IPS DF 19.7 (cell line): ENCODE data around the gene TRPV5.

ENCODE experiments used
- DNase-seq: peaks from one replicate; pipeline ENCODE4 v3.0.0-alpha.2; 2013; ENCODE audit warnings: low read depth, low spot score

Gene TRPV5

DNA sequence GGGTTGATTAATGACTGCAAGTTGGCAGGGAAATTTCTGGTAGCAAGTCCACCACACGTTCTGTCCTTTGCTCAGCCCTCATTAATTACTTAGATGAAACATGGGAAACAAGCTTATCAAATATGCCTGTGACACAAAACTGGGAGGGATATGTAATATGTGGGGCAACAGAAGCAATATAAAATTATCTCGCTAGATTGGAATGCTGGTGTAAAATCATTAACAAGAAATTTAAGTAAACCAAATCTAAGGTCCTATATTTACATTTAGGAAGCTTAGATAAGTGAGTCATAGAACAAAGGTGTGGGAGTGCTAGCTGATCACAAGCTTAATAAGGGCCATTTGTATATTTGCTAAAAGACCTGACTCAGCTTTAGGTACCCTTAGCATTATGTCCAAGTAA is 23.5 kb downstream of the TRPV5 start:
- DNase-seq, result no peak

DNA sequence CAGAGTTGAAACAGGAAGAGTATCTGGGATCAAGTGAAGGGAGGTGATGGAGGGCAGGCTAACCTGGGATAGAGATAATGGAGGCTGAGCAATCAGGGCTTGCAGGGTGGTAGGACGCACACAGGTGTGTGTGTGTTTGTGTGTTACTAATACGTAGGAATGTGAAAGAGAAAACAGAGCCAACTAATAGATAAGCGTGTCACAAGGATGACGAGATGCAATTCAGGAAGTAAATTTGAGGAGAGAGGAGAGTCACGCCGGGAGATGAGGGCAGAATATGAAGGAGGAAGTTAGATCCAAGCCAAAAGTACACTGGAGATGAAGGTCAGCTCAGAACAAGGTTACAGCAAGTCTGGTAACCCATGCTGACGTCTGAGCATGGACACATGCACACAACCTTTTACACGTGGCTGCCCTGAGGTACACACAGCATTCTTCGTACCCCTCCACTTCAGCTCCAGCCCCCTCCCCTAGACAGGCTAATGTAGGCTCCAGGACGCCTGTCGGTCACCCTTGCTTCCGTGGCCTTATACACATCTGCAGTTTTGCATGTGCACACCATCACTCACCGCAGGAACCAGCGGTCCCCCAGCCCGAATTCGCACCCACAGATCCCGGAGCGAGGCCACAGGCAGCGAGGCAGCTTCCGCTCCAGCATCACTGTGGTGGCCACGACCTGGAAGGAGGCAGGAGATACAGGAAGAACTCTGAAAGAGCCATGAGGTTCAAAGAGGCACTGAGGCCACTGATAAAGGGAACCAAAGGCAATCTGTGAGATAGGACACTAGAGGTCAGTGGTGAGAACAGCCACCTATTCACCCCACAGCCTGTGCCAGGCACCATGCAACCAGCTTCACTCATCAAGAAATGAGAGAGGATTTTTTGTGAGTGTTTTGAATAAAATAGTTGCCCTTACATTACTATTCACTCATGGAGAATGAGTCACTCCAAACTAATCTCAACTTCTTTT is 24.3 kb downstream of the TRPV5 start:
- DNase-seq, result no peak

DNA sequence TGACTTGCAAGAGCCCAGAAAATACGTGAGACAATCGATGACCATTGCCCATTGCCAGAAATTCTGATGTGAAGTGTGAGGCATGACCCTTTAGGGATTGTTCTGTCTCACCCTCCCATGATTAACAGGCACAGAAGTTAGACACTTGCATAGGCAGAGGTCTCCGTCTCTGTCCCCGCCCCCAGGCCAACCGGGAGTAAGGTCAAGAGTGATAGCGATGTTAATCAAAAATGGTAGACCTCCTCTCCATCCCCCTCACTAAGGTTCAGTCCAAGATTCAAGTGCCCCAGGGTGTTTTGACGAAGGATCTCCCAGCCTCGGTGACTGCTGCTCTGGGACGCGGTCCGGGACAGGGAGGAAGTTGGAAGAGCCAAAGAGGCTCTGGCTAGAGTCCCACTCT is 25.3 kb downstream of the TRPV5 start:
- DNase-seq, result no peak

DNA sequence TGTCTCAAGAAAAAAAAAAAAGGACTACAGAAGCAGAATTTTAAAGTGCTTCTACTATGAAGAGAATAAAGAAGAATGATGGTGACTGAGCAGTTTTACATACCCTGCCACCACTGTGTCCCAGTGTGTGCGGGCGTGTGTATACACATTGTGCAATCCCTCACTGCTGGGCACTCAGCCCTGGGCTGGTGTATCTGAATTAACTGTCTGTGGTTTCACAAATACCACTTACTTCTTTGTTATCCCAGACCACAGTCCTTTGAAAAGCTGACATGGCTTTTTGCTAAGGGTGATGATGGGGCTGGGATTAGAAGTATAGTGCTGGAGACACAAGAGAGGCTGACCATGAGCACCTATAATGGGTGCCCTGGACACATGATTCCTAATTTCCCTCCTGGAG is 26.9 kb downstream of the TRPV5 start:
- DNase-seq, result no peak

DNA sequence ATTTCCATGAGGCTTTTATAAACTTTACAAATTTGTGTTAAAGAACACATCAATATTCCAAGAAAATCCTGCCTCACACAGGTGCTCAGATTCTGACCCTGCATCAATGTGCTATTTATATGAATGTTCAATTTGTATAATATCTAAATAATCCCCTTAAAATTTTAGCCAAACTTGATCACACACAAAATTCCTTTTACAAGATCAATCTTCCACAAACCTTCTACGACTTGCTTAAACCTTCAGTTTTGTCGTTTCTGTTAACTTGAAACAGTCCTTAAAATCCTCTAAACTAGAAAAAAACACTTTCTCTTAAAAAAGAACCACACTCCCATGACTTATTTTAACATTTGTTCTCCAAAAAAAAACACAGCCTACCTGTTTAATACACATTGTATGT is 27.8 kb downstream of the TRPV5 start:
- no peak for DNase-seq

DNA sequence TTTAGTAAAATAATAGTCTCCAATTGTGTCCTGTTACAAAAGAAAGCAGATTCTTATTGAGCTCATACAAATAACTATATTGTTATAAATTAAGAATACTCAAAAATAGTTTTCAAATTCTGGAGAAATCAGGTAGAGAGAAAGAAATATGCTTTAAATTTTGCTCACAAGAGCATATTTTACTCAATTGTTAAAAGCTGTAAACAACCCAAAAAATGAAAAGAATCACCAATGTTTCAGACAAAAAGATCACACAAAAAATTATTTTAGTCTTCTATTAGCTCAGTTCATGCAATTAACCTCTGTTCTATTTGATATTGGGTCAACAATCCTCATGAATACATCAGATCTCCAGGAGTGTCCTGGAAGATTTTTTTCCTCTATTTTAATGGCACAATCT is 29.4 kb downstream of the TRPV5 start:
- no peak for DNase-seq

DNA sequence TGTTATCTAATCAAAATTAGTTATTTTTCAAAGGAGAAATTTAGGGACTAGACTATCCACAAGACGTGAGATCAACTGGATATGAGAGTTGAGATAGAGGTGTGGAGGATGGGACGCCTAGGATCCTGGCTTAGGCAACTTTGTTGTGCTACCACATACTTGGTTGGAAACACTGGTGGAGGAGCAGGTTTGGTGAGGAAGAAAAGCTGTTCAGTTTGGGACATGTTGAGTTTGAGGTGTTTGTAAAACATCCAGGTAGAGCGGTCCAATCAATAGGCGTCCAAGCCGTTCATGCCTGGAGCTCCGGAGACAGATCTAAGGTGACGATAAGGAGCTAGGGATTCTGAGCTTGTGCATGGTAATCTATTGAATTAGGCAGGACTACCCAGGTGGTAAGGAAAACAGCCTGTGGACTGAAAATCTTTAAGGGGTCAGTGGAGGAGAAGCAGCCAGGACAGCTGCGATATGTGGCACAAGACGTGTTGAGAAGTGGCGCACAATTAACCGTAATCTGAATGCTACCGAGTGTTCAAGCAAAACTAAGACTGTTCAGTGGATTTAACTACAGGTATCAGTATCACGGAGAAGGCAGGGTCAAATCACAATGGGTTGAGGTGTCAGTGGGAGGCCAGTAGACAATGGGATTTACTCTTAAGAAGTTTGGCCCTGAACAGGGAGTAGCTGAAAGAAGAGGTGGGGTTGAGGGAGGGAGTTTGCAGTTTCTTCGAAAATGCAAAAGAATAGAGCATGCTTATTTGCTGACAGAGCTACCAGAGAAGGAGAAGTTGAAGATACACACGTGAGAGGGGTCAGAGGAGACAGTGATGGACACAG is 31.9 kb downstream of the TRPV5 start:
- no peak for DNase-seq

DNA sequence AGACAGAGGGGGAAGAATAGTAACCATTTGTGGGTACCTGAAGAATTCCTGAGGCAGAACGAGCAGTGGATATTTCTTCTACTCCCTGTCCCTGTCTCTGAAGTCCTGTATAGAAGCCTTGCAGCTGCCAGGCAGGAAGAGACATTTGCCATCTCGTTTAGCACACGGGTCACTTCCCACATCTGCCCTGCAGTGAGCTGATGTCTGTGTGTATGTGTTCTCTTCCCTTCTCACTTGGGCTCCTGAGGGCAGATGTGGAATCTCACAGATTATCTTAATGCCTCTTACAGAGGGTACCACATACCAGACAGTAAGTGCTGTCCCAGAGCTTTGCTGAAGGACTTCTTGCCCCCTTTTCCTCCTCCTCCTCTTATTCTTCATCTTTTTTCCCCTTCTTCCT is 33.9 kb downstream of the TRPV5 start:
- DNase-seq, result no peak

DNA sequence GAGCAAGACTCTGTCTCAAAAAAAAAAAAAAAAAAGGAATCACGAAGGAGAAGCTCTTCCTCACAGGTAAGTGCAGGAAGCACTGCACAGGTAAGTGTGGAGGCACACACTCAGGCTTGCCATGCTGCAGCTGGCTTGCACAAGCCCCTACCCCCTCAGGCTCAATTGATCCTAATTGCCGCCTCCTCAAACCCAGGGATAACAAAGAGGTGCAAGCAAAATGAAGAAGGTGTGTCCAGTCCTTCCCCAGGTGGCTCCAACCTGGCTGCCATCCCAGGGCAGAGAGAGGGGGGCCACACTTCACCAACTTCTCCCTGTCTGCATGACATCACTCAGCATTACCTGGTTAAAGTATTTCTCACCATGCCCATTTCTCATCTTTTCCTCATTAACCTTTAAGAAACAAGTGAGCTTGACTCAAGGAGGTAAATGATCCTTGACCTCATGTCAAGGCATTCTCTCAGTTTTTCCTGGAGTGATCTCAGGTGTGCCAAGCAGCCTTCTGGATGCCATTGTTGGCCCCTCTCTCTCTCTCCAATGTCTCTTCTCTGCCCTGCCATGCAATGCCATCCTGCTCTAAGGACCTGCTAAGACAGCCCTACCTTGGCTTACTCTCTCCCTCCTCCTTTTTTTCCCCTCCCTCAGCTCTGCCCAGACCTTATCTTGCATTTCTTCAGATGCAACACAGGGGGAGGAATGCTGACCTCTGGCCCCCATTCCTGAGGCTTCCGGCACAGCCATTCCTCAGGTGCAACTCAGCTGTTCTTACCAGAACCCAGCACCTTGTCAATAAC is 35.0 kb downstream of the TRPV5 start:
- DNase-seq, result no peak

DNA sequence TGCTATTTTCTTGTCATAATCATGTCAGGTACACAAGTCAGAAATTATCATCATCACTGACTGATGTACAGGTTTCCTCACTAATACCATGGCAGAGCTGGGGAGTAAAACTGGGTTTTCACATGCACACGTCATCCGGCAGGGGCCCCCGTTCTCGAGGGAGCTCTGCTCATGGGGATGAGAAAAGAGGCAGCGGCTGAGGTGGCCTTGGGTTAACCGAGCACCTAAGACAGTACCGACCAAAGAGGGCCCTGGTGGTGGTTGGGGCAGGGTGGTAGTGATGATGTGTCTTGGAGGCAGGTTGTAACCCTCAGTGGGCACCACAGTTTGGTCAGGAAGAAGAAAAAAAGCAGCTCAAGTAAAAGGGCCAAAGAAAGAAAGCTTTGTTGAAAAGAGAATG is 35.9 kb downstream of the TRPV5 start:
- DNase-seq, result no peak

DNA sequence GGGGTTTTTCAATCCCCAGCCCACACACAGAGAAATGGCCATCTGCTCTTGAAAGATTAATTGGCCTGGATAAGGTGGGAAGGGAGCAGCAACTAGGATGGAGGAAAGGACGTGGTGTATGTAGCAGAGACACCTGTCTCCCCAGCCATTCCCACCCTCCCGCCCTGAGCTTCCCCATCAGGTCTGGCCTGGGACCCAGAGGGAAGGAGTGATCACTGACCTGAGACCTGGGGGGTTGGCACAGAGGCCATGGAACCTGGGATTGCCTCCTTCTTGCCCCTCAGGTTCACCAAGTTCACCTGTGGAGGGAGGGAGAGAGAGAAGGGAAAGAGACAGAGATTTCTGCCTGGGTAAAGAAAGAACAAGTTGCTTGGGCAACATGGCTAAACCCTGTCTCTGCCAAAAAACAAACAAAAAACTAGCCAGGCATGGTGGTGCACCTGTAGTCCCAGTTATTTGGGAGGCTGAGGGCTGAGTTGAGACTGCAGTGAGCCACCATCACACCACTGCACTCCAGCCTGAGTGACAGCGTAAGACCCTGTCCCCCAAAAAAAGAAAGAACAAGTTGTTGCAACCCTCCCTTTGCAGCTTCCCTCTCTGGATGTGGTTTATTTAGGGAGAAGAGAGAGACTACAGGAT is 36.7 kb downstream of the TRPV5 start:
- no peak for DNase-seq

DNA sequence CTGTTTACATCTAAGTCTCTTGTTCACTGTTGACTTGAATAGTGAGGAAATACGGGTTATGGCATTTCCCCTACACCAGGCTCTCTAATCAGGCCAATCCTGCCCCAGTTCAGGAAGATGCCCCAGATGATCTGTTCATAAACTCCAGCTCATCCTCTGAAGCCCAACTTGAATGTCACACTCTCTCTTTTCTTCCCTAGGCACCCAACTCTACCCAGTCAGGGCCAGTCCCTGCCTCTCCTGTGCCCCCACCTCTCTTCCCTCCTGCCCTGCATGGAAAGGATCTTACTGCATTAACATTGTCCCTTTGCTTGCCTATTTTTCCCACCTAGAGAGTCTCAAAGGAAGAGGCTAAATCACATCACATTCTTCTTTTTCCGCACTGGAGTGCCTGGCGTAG is 37.4 kb downstream of the TRPV5 start:
- DNase-seq, result no peak

DNA sequence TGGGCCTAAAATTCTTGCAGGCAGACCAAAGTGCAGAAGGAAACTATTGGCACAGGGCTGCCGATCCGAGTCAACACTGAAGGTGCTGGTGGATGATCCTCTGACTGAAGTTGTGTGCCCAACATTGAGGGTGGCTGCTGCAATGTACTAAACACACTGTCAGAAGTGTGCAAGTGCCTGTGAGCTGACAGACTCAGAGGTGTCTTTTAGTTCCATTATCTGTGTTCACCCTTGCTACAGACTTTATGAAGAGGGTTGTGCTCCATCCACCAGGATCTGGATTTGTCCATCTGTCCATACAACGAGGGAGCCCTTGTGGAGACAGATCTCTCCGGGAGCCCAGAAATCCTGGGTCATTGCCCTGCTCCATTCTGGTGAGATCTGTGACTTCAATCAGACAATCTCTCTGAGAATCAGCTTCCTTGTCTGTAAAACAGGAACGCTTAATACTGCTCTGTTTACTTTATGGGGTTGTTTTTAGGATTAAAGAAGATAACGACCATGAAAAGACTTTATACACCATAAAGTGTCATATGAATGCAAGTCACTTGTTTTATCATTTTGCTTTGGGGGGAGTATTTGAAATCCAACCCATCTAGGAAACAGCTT is 38.5 kb downstream of the TRPV5 start:
- DNase-seq, result no peak

DNA sequence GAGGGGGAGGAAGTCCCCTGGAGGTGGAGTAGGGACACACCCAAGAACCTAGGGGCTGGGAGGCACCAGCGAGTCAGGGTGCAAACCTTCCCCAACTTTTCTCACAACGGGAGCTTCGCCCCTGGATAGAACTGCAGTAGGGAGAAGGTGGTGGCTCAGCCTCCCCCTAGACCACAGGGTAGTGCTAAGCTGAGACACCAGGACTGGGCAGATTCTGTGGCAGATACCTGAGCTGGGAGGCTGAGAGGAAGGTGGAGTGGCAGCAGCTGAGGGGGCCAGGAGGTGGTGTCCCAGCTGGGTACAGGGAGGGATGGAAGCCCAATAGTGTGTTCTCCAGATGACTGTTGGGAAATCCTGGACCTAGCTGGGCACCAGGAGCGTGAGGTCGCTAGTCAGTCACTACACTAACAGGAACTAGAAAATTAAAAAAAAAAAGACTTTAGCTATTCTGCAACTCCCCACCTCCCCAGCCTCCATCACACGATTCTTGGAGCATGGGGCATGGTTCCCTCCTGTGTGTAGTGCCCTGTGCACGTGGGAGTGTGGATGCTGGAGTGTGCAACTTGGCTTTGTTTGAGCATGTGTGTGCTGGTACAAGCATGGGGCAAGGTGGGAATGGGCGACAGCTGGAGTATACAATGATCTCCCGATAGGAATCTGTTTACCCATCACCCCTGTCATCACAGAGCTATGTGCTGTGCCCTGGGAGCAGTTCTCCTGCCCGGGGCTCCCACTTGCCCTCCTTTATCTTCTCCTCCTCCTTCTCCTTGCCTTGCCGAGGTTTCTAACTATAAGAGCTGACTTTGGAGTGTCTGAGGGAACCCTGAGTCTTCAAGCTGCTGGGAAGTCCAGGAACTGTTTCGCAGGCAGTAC is 39.2 kb downstream of the TRPV5 start:
- no peak for DNase-seq

DNA sequence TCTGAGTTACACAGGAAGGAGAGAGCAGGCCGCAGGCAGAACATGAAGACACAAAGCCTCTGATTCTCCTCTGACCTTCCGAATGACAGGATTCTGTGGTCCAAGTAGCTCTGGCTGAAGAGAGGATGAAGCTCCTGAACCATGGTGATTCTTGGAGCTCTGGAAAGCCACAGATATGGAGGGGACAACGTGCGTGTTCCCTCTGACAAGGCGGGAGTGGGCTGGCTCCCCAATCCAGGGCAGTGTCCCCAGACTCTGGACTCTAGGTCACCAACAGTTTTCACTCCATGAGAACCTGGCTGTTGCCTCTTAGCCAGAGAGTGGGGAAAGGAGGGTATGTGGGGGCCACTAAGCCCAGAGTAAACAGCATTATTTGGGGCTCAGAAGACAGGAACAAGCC is 40.6 kb downstream of the TRPV5 start:
- DNase-seq, result no peak

DNA sequence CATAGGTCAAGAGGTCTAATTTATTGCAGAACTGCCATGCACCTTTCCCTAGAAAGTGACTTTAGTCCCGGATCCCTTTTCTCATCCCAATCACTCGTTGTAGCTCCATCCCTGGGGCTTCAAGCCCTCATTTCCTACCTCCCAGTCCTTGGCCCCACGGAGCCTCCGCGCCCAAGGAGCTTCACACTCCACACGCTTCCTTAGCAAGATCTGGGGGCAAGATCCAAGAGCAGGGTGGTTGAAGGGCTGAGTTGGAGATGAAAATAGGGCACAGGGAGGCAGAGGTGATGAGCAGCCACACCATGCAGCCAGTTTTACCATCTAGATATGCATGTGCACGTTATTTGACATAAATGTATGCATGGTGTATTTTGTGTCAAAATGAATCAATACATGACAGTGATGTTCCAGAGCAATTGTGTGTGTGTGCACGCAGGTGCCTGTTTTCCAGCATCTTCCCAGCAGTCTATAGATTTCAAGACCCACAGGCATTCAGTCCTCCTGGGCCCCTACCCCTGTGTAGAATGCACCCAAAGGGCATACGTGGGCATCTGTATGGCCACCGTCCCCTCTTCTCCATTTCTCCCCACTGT is 42.0 kb downstream of the TRPV5 start:
- DNase-seq, result no peak

DNA sequence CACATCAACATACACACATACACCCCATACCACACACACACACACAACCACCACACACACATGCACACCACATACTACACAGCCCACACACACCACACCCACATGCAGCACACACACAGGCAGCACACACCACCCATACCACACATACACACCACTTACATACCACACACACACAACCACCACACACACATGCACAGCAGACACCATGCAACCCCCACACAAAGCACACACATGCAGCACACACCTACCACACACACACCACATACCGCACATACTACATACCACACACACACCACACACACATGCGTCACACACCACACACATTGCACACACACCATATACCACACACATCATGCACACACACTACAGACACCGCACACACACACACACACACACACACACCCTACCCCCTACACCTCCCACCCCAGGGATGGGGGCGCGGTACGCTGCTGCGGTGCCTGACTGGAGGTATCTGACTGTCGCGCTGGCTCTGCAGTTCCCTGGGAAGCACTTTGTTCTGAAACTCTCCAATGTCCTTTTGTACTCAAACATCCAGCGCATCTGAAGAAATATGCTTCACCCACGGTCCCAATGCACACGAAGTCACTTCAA is 42.6 kb downstream of the TRPV5 start:
- DNase-seq, result no peak

DNA sequence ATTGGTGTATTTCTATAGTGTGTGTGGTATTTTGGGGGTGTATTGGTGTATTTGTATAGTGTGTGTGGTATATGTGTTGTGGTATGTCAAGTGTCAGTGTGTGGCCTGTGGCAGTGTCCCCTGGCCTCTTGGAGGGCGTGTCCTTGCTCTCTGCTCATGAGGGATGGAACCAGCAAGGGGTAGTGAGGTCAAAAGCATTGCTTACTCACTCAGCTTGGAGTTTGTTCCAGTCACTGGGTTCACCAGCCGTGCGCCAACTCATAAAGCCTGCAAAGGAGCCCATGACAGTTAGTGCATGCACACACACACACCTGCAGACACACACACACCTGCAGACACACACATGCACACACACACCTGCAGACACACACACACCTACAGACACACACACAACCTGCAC is 43.7 kb downstream of the TRPV5 start:
- no peak for DNase-seq
